WTC11 (cell line): ENCODE results near the gene PNLDC1. TPM values are rescaled to one million over a fixed set of nuclear protein-coding genes. Genes with fewer than 3 reads are reported as not detected.

ENCODE experiments used
- ATAC-seq: fragments of 200-7000 bp; cut with Tn5 transposase; 2 replicates; pipeline ENCODE4 v1.10.0; 2021; ENCODE audit warnings: mild to moderate bottlenecking, moderate library complexity
- CTCF ChIA-PET: fragments of 300-600 bp; sonication (Branson Sonifier 250); formaldehyde crosslinking; loops from one replicate; lab custom pipeline; 2021; ENCODE audit warnings: antibody characterized with exemption; lab: Charles Lee
- POLR2A ChIA-PET: fragments of 350-600 bp; sonication (Branson Sonifier 250); formaldehyde crosslinking; loops from one replicate; lab custom pipeline; 2021; ENCODE audit warnings: antibody characterized with exemption; lab: Charles Lee
- DNase-seq: peaks from one replicate; pipeline ENCODE4 v3.0.0; 2021; ENCODE audit warnings: low spot score
- H3K27ac Mint-ChIP-seq: 2 replicates; pipeline ENCODE4 v1.8.0; 2021; ENCODE audit warnings: mixed read lengths
- H3K27me3 Mint-ChIP-seq: 2 replicates; pipeline ENCODE4 v1.8.0; 2021; ENCODE audit warnings: low read depth, mild to moderate bottlenecking, moderate library complexity, mixed read lengths
- H3K36me3 Mint-ChIP-seq: 2 replicates; pipeline ENCODE4 v1.8.0; 2021; ENCODE audit warnings: mixed read lengths
- H3K4me1 Mint-ChIP-seq: 2 replicates; pipeline ENCODE4 v1.8.0; 2022; ENCODE audit warnings: mixed read lengths
- H3K4me3 Mint-ChIP-seq: 2 replicates; pipeline ENCODE4 v1.8.0; 2021; ENCODE audit warnings: mild to moderate bottlenecking, moderate library complexity, mixed read lengths
- H3K9me3 Mint-ChIP-seq: 2 replicates; pipeline ENCODE4 v1.8.0; 2021; ENCODE audit warnings: mixed read lengths
- AR ChIP-seq: fragments of 250-450 bp; sonication (Bioruptor Pico); IDR thresholded peaks from 2 replicates; pipeline ENCODE4 v1.9.0; 2021; ENCODE audit warnings: mild to moderate bottlenecking
- ARID4B ChIP-seq: sonication (generic); formaldehyde crosslinking; IDR thresholded peaks from 2 replicates; pipeline ENCODE4 v1.8.0; 2023; ENCODE audit warnings: missing genetic modification reagents, mild to moderate bottlenecking, borderline replicate concordance
- CDX4 ChIP-seq: fragments of 250-450 bp; sonication (Bioruptor Pico); IDR thresholded peaks from 2 replicates; pipeline ENCODE4 v1.9.0; 2021; ENCODE audit warnings: moderate library complexity, mild to moderate bottlenecking, inconsistent platforms, borderline replicate concordance
- E2F5 ChIP-seq: sonication (generic); formaldehyde crosslinking; IDR thresholded peaks from 2 replicates; pipeline ENCODE4 v1.8.1; 2022; ENCODE audit warnings: mild to moderate bottlenecking, moderate library complexity, missing genetic modification reagents
- ERG ChIP-seq: fragments of 250-450 bp; sonication (Bioruptor Pico); IDR thresholded peaks from 2 replicates; pipeline ENCODE4 v1.8.0; 2021; ENCODE audit warnings: mild to moderate bottlenecking
- GABPB1 ChIP-seq: sonication (generic); formaldehyde crosslinking; IDR thresholded peaks from 2 replicates; pipeline ENCODE4 v1.8.1; 2023; ENCODE audit warnings: mild to moderate bottlenecking, missing genetic modification reagents
- GRHL2 ChIP-seq: fragments of 250-450 bp; sonication (Bioruptor Pico); IDR thresholded peaks from 2 replicates; pipeline ENCODE4 v1.8.0; 2022; ENCODE audit warnings: mild to moderate bottlenecking, moderate library complexity; ENCODE audit not compliant: insufficient replicate concordance, severe bottlenecking
- NR2C2 ChIP-seq: sonication (generic); formaldehyde crosslinking; IDR thresholded peaks from 2 replicates; pipeline ENCODE4 v1.8.0; 2022; ENCODE audit warnings: mild to moderate bottlenecking, missing genetic modification reagents
- NR3C1 ChIP-seq: sonication (generic); formaldehyde crosslinking; conservative IDR thresholded peaks from 2 replicates; pipeline ENCODE4 v1.8.1; 2023; ENCODE audit warnings: low read depth, mild to moderate bottlenecking, missing genetic modification reagents
- PRRX2 ChIP-seq: fragments of 250-450 bp; sonication (Bioruptor Pico); IDR thresholded peaks from 2 replicates; pipeline ENCODE4 v1.8.0; 2021; ENCODE audit warnings: mild to moderate bottlenecking
- SMAD3 ChIP-seq: sonication (generic); formaldehyde crosslinking; IDR thresholded peaks from 2 replicates; pipeline ENCODE4 v1.8.0; 2022; ENCODE audit warnings: missing genetic modification reagents, mild to moderate bottlenecking, borderline replicate concordance
- TCF7 ChIP-seq: sonication (generic); formaldehyde crosslinking; IDR thresholded peaks from 2 replicates; pipeline ENCODE4 v1.8.0; 2022; ENCODE audit warnings: mild to moderate bottlenecking, low read depth, missing genetic modification reagents, moderate library complexity
- ZBTB43 ChIP-seq: sonication (generic); formaldehyde crosslinking; IDR thresholded peaks from 2 replicates; pipeline ENCODE4 v1.8.1; 2023; ENCODE audit warnings: mild to moderate bottlenecking, missing genetic modification reagents
- ZNF138 ChIP-seq: sonication (generic); formaldehyde crosslinking; conservative IDR thresholded peaks from 2 replicates; pipeline ENCODE4 v1.8.1; 2022; ENCODE audit warnings: mild to moderate bottlenecking, moderate library complexity, missing genetic modification reagents
- ZNF671 ChIP-seq: fragments of 250-450 bp; sonication (Bioruptor Pico); IDR thresholded peaks from 2 replicates; pipeline ENCODE4 v1.8.0; 2021; ENCODE audit warnings: mild to moderate bottlenecking
- total RNA-seq: library from RNA; stranded (reverse); gene quantifications from 3 replicates; pipeline ENCODE4 v1.2.3, GENCODE V29; 2021

Gene PNLDC1
- total RNA-seq, 1 experiment from 2014 or later = 0.39 TPM

- H3K27ac Mint-ChIP-seq = peak overlapping the region; percentile 96
- H3K36me3 Mint-ChIP-seq = peaks cover 51% of the 10 kb centered on the region
- H3K9me3 Mint-ChIP-seq = no peaks in the 10 kb centered on the region
- ChIA-PET POLR2A (interaction anchor here (1.0 to 2.2 kb wide), 8 partner anchors 27 to 92 kb away, joined by 3 to 10 read pairs (median 4); partner anchors contain the start of genes MRPL18, TCP1 and WTAP), CTCF (no interaction called here)
- H3K4me1 Mint-ChIP-seq = peaks cover 34% of the 10 kb centered on the region
- H3K27me3 Mint-ChIP-seq = no peaks in the 10 kb centered on the region; the same call in 1 of the 2 replicates
- DNase-seq (peak; percentile 29), ATAC-seq (no peak)
- H3K4me3 Mint-ChIP-seq = peak overlapping the region; percentile 79
- 0 out of 2 replicates have a peak, but pooled peaks have one; percentile 3 for TF ChIP-seq ARID4B (CRISPR knock-in tag)
- TF ChIP-seq ERG (CRISPR knock-in tag) = no peak
- TF ChIP-seq SMAD3 (CRISPR knock-in tag) = 0 out of 2 replicates have a peak, but pooled peaks have one; percentile 53
- no peak for TF ChIP-seq E2F5 (CRISPR knock-in tag)
- TF ChIP-seq AR = 0 out of 2 replicates have a peak, but pooled peaks have one; percentile 45
Observed at GRCh38 chr6:159761129-159761872, 38.8 kb upstream of the PNLDC1 start.

GRCh38 chr6:159761873-159762680 is 38.0 kb upstream of the PNLDC1 start, which contains the start of gene ACAT2:
TSS of gene ACAT2 (plus strand) at chr6:159762045. CDS start at chr6:159762088, 43 bp downstream.
- Mint-ChIP-seq H3K36me3 (peaks cover 53% of the 10 kb centered on the region), H3K4me3 (peak within 1 kb of the TSS; percentile 81), H3K4me1 (peaks cover 34% of the 10 kb centered on the region), H3K27ac (peak within 1 kb of the TSS; percentile 97), H3K9me3 (no peaks in the 10 kb centered on the region), H3K27me3 (no peaks in the 10 kb centered on the region; the same call in 1 of the 2 replicates)
- DNase-seq (peak; percentile 93), ATAC-seq (peak; percentile 92)
- ChIA-PET POLR2A (interaction anchor here (0.6 to 2.2 kb wide), 6 partner anchors 26 to 104 kb away, joined by 3 to 10 read pairs (median 4); partner anchors contain the start of genes MRPL18, TCP1 and WTAP), CTCF (interaction anchor here (0.5 kb wide), 1 partner anchor 28 kb away, joined by 3 read pairs; the partner anchor contains the start of gene MRPL18)
- no peak for TF ChIP-seq GRHL2 (CRISPR knock-in tag)
- TF ChIP-seq ZBTB43 (CRISPR knock-in tag) = no peak
- no peak for TF ChIP-seq ZNF138
- TF ChIP-seq NR3C1 (CRISPR knock-in tag) = no peak
- no peak for TF ChIP-seq TCF7
- no peak for TF ChIP-seq NR2C2 (CRISPR knock-in tag)
- TF ChIP-seq ERG (CRISPR knock-in tag) = no peak
- no peak for TF ChIP-seq CDX4 (CRISPR knock-in tag)
- no peak for TF ChIP-seq PRRX2 (CRISPR knock-in tag)
- TF ChIP-seq SMAD3 (CRISPR knock-in tag) = no peak
- TF ChIP-seq ZNF671 (CRISPR knock-in tag) = no peak
- peak; percentile 37; the same call in 1 of the 2 replicates for TF ChIP-seq GABPB1 (CRISPR knock-in tag)
